H1 (cell line): ENCODE data around the gene MED23. TPM values are rescaled to one million over a fixed set of nuclear protein-coding genes. Genes with fewer than 3 reads are reported as not detected.

Experiments
- E2F6 ChIP-seq: IDR thresholded peaks from 2 replicates; pipeline ENCODE4 v1.6.1; 2012; ENCODE audit warnings: inconsistent platforms
- RFX5 ChIP-seq: IDR thresholded peaks from 2 replicates; pipeline ENCODE4 v1.6.1; 2011; ENCODE audit warnings: low read depth, low read length, improper control_type of control experiment, borderline replicate concordance
- SAP30 ChIP-seq: fragments of 300-600 bp; sonication (generic); IDR thresholded peaks from 2 replicates; pipeline ENCODE4 v1.7.1; 2012; ENCODE audit warnings: low read length, moderate library complexity, mild to moderate bottlenecking, inconsistent platforms; ENCODE audit not compliant: insufficient read depth, insufficient replicate concordance
- TAF7 ChIP-seq: optimal IDR thresholded peaks from 2 replicates; pipeline ENCODE3; 2011; ENCODE audit warnings: low read depth, mild to moderate bottlenecking, inconsistent platforms, low read length, moderate library complexity, borderline replicate concordance
- polyA plus RNA-seq, 7 experiments: library from polyadenylated mRNA; depleted of rRNA in 3 of 7; stranded (reverse) in 5 of 7; unstranded in 2 of 7; fragments of >200 nt in 5 of 7; fragments of 200-250 nt in 2 of 7; gene quantifications; 1 replicate in 5 of 7; 2 replicates in 1 of 7; 4 replicates in 1 of 7; pipeline versions ENCODE4 v1.2.1 to v1.2.3, GENCODE V29; 2011 to 2013; ENCODE audit warnings: missing spikeins in 2 of 7, mixed read lengths in 2 of 7
- total RNA-seq: library from RNA; stranded (reverse); fragmentation: NEBNext Ultra II Directional; extraction: Animal tissue kit (Norgen Biotek cat#: 25700); gene quantifications from 2 replicates; pipeline ENCODE4 v1.2.1, GENCODE V29; 2021

MED23 gene
- total and polyA plus RNA-seq, 2 of the 8 experiments (the other 6 are each of a cell fraction or from before 2014, with no cell fraction given): 10.5 to 13.0 TPM

- TF ChIP-seq E2F6 (no peak), RFX5 (no peak), SAP30 (no peak), TAF7 (no peak)
- TF ChIP-seq, all 59 proteins: peak for 0
Measured at GRCh38 chr6:131636880-131637792, 9.1 kb upstream of the MED23 start, which contains the start of gene ENPP3 (continued).
